Vagina (tissue), 2 donors: ENCODE data around the gene RAC3. TPM values are rescaled to one million over a fixed set of nuclear protein-coding genes. Genes with fewer than 3 reads are reported as not detected.

Source experiments
- DNase-seq, 2 donors: peaks; one replicate each; pipeline ENCODE4 v3.0.0-alpha.2; 2017; ENCODE audit errors: extremely low spot score in 2 of 2
- H3K27ac ChIP-seq: fragments of 200-600 bp; sonication (generic); one replicate; pipeline ENCODE4 v1.5.1; 2019
- H3K27me3 ChIP-seq: fragments of 200-600 bp; sonication (generic); one replicate; pipeline ENCODE4 v1.5.1; 2019
- H3K36me3 ChIP-seq, 2 donors: fragments of 200-600 bp; sonication (generic); one replicate each; pipeline ENCODE4 v1.5.1; 2017 to 2019
- H3K4me1 ChIP-seq: fragments of 200-600 bp; sonication (generic); one replicate; pipeline ENCODE4 v1.5.1; 2019
- H3K4me3 ChIP-seq, 2 donors: fragments of 200-600 bp; sonication (generic); 1 replicate in 1 of 2; 2 replicates in 1 of 2; pipeline ENCODE4 v1.5.1; 2016 to 2019
- H3K9me3 ChIP-seq: fragments of 200-600 bp; sonication (generic); one replicate; pipeline ENCODE4 v1.5.1; 2019
- CTCF ChIP-seq, 3 experiments: fragments of 450-650 bp in 2 of 3; fragments of 200-600 bp in 1 of 3; sonication (generic) in 1 of 3; IDR thresholded peaks; one replicate each; pipeline ENCODE4 v1.5.1; 2017 to 2019; ENCODE audit warnings: antibody characterized with exemption in 3 of 3, mild to moderate bottlenecking in 2 of 3, moderate library complexity in 2 of 3
- POLR2A ChIP-seq, 2 donors: fragments of 450-650 bp; IDR thresholded peaks; one replicate each; pipeline ENCODE4 v1.6.1; 2017; ENCODE audit warnings: antibody characterized with exemption in 2 of 2, mild to moderate bottlenecking in 2 of 2, moderate library complexity in 2 of 2
- POLR2AphosphoS5 ChIP-seq, 2 donors: sonication (generic); formaldehyde crosslinking; IDR thresholded peaks; one replicate each; pipeline ENCODE4 v1.9.0; 2017; ENCODE audit warnings: antibody characterized with exemption in 2 of 2, mild to moderate bottlenecking in 2 of 2, low read depth in 1 of 2; ENCODE audit not compliant: insufficient read depth in 1 of 2
- intact Hi-C: fragments of 100-400 bp; cut with DNase I; formaldehyde crosslinking; loops from one replicate; pipeline ENCODE4 v1.15.1; 2023
- total RNA-seq: library from RNA; depleted of rRNA; stranded (reverse); fragments of >200 nt; gene quantifications from one replicate; pipeline ENCODE4 v1.2.3, GENCODE V29; 2016

The RAC3 gene
- total RNA-seq, 1 donor from 2014 or later, result 12.8 TPM

- peaks cover 30% of the 10 kb centered on the region for H3K4me1 ChIP-seq
- intact Hi-C loops, result no loop called here
- peaks cover 0 to 41% of the 10 kb centered on the region in 2 donors for H3K36me3 ChIP-seq
- no peak overlapping the region for H3K27ac ChIP-seq
- H3K27me3 ChIP-seq, result no peaks in the 10 kb centered on the region
- DNase-seq, result no peak
- no peak for TF ChIP-seq CTCF (IDR thresholded peaks at IDR 0.05)
- peak overlapping the region in 1 of 2 donors; percentile 81 for H3K4me3 ChIP-seq
- no peaks in the 10 kb centered on the region for H3K9me3 ChIP-seq
Measured at GRCh38 chr17:82063424-82064415, 32.2 kb downstream of the RAC3 start.

- Histone ChIP-seq H3K9me3 (no peaks in the 10 kb centered on the region), H3K36me3 (peaks cover 0 to 37% of the 10 kb centered on the region in 2 donors), H3K4me3 (peak overlapping the region; percentile 81 to 92), H3K27me3 (no peaks in the 10 kb centered on the region), H3K4me1 (peaks cover 30% of the 10 kb centered on the region), H3K27ac (peak overlapping the region; percentile 94)
- intact Hi-C loops, result no loop called here
- no peak for DNase-seq
- TF ChIP-seq CTCF (IDR thresholded peaks at IDR 0.05) (no peak), POLR2AphosphoS5 (IDR thresholded peaks at IDR 0.05; ENCODE audit: insufficient read depth in 1 of 2, low read depth in 1 of 2) (no peak), POLR2A (IDR thresholded peaks at IDR 0.05) (no peak)
Measured at GRCh38 chr17:82064433-82065192, 33.1 kb downstream of the RAC3 start.

GRCh38 chr17:82065193-82065637, 33.7 kb downstream of the RAC3 start:
- no peak for TF ChIP-seq CTCF (IDR thresholded peaks at IDR 0.05)
- no peak for TF ChIP-seq POLR2A (IDR thresholded peaks at IDR 0.05)
- TF ChIP-seq POLR2AphosphoS5 (IDR thresholded peaks at IDR 0.05; ENCODE audit: insufficient read depth in 1 of 2, low read depth in 1 of 2), result no peak
- intact Hi-C loops, result no loop called here
- no peak for DNase-seq

GRCh38 chr17:82065638-82066303, 34.3 kb downstream of the RAC3 start, which contains the start of gene DUS1L:
Gene DUS1L (minus strand): TSS chr17:82065804. CDS start chr17:82065059, 745 bp downstream.
- Histone ChIP-seq H3K9me3 (no peaks in the 10 kb centered on the region), H3K4me3 (peak within 1 kb of the TSS; percentile 81 to 92), H3K36me3 (peaks cover 0 to 27% of the 10 kb centered on the region in 2 donors), H3K27ac (peak within 1 kb of the TSS; percentile 94), H3K27me3 (no peaks in the 10 kb centered on the region), H3K4me1 (peaks cover 30% of the 10 kb centered on the region)
- TF ChIP-seq POLR2AphosphoS5 (IDR thresholded peaks at IDR 0.05; ENCODE audit: insufficient read depth in 1 of 2, low read depth in 1 of 2) (peak in 1 of 2 donors; percentile 64), CTCF (IDR thresholded peaks at IDR 0.05) (no peak), POLR2A (IDR thresholded peaks at IDR 0.05) (peak in 1 of 2 donors; percentile 20)
- intact Hi-C loops, result no loop called here
- DNase-seq, result no peak

More at GRCh38 chr17:82065193-82065637, 33.7 kb downstream of the RAC3 start:
- H3K4me1 ChIP-seq, result peaks cover 30% of the 10 kb centered on the region
- peak overlapping the region; percentile 94 for H3K27ac ChIP-seq
- peak overlapping the region; percentile 81 to 92 for H3K4me3 ChIP-seq
- no peaks in the 10 kb centered on the region for H3K27me3 ChIP-seq
- H3K9me3 ChIP-seq, result no peaks in the 10 kb centered on the region
- H3K36me3 ChIP-seq, result peaks cover 0 to 32% of the 10 kb centered on the region in 2 donors
